Spinal cord (tissue), 10 donors: ENCODE data around the gene CPLANE1. TPM values are rescaled to one million over a fixed set of nuclear protein-coding genes. Genes with fewer than 3 reads are reported as not detected.
A peak's percentile ranks its signal among the peaks of the same experiment; 100 is the strongest.

Source experiments
- DNase-seq, 6 donors: peaks; one replicate each; pipeline versions ENCODE4 v3.0.0 to v3.0.0-alpha.2; 2013 to 2015; ENCODE audit warnings: low spot score in 6 of 6, low read depth in 4 of 6
- H3K27ac ChIP-seq: one replicate; pipeline ENCODE4 v1.5.1; 2013; ENCODE audit warnings: low read depth, low read length, control low read depth
- H3K27me3 ChIP-seq: one replicate; pipeline ENCODE4 v1.6.1; 2013; ENCODE audit warnings: low read length; ENCODE audit not compliant: control insufficient read depth, insufficient read depth
- H3K36me3 ChIP-seq: one replicate; pipeline ENCODE4 v1.6.1; 2013; ENCODE audit warnings: low read length; ENCODE audit not compliant: control insufficient read depth, insufficient read depth
- H3K4me1 ChIP-seq: one replicate; pipeline ENCODE4 v1.6.1; 2013; ENCODE audit warnings: low read length; ENCODE audit not compliant: control insufficient read depth, insufficient read depth
- H3K4me3 ChIP-seq: one replicate; pipeline ENCODE4 v1.5.1; 2013; ENCODE audit warnings: low read depth, low read length, control low read depth
- H3K9me3 ChIP-seq: one replicate; pipeline ENCODE4 v1.6.1; 2013; ENCODE audit warnings: low read length; ENCODE audit not compliant: control insufficient read depth, insufficient read depth
- WGBS: methylation state at CpG from one replicate; pipeline ENCODE4 v1.1.5; 2013; ENCODE audit warnings: missing lambda C conversion rate; ENCODE audit not compliant: insufficient coverage; 5-methylcytosine and 5-hydroxymethylcytosine counted together
- polyA plus RNA-seq, 2 donors: library from polyadenylated mRNA; unstranded; fragments of 120-200 nt; gene quantifications; one replicate each; pipeline ENCODE4 v1.2.1, GENCODE V29; 2013; ENCODE audit not compliant: insufficient read length in 2 of 2
- total RNA-seq, 2 donors: library from RNA; depleted of rRNA in 1 of 2; stranded (reverse); fragments of 120-200 nt in 1 of 2; fragments of >200 nt in 1 of 2; gene quantifications; one replicate each; pipeline versions ENCODE4 v1.2.3 to v1.2.4, GENCODE V29; 2013 to 2014
- donor health status: healthy.

CPLANE1 gene
- total and polyA plus RNA-seq, 4 donors: 35.4 to 72.8 (median 48.6) TPM

GRCh38 chr5:37189355-37189754, 59.8 kb downstream of the CPLANE1 start:
- H3K27me3 ChIP-seq: no peaks in the 10 kb centered on the region
- no peaks in the 10 kb centered on the region for H3K4me1 ChIP-seq
- 100% methylated on average over 2 of the region's 4 CpGs for WGBS
- no peak overlapping the region for H3K4me3 ChIP-seq
- H3K27ac ChIP-seq: no peak overlapping the region
- DNase-seq: no peak
- peaks cover 34% of the 10 kb centered on the region for H3K36me3 ChIP-seq
- H3K9me3 ChIP-seq: no peaks in the 10 kb centered on the region

GRCh38 chr5:37187465-37187977, 61.7 kb downstream of the CPLANE1 start:
- Histone ChIP-seq H3K27me3 (no peaks in the 10 kb centered on the region), H3K4me3 (no peak overlapping the region), H3K4me1 (no peaks in the 10 kb centered on the region), H3K36me3 (peaks cover 19% of the 10 kb centered on the region), H3K9me3 (no peaks in the 10 kb centered on the region), H3K27ac (no peak overlapping the region)
- DNase-seq: no peak
- 93% methylated on average over 2 of the region's 3 CpGs for WGBS

- DNase-seq: no peak
- H3K4me1 ChIP-seq: no peaks in the 10 kb centered on the region
- H3K4me3 ChIP-seq: no peak overlapping the region
- peaks cover 9% of the 10 kb centered on the region for H3K36me3 ChIP-seq
- H3K27ac ChIP-seq: no peak overlapping the region
- no peaks in the 10 kb centered on the region for H3K27me3 ChIP-seq
- H3K9me3 ChIP-seq: no peaks in the 10 kb centered on the region
- 94% methylated on average over 2 of the region's 4 CpGs for WGBS
Measured at GRCh38 chr5:37184748-37185364, 64.3 kb downstream of the CPLANE1 start.

DNA sequence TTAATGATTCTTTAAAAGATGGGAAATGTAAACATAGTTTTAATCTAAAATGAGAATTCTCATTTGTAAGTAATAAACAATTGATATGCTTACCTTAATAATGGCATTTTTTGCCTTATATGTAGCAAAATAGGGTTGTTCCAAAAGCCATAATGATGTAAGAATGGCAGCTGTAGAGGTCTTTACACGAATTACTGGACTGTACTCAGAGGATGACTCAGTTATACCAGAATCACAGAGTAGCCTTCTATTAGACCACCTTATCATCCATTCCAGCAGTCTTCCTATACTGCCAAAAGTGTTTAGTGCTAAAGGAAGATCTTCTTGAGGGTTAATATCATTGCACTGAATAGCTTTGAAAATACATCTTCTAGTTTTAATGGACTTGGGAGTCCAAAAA, 66.5 kb downstream of the CPLANE1 start:
- WGBS: no CpG with 5 or more reads among the region's 1 CpG
- peaks cover 15% of the 10 kb centered on the region for H3K36me3 ChIP-seq
- DNase-seq: no peak

DNA sequence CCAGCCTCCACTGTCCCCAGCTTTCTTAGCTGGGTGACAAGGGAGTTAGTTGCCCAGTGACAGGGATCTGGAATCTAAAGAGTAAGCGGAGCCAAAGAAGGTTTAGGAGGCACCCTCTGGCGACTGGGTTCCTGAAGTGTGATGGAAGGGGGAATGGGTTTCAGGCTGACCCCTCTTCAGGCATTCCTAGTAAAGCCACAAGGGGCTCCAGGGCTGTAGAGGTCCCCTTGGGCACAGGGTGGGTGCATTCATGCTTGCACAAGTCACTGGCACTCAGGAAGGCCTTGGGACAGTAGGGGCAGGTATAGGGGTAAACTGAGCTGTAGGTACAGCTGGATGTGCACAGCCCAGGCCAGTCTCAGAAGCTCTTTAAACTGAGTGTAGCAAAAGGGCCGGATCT, 74.2 kb downstream of the CPLANE1 start:
- DNase-seq: peak in 1 of 6 donors; percentile 1
- Histone ChIP-seq H3K27ac (no peak overlapping the region), H3K36me3 (peaks cover 52% of the 10 kb centered on the region), H3K9me3 (no peaks in the 10 kb centered on the region), H3K4me3 (no peak overlapping the region), H3K4me1 (no peaks in the 10 kb centered on the region), H3K27me3 (no peaks in the 10 kb centered on the region)
- WGBS: 73% methylated on average over 3 of the region's 3 CpGs

More for the DNA sequence above, 66.5 kb downstream of the CPLANE1 start:
- H3K27me3 ChIP-seq: no peaks in the 10 kb centered on the region
- H3K4me3 ChIP-seq: no peak overlapping the region
- H3K27ac ChIP-seq: no peak overlapping the region
- H3K4me1 ChIP-seq: no peaks in the 10 kb centered on the region
- H3K9me3 ChIP-seq: no peaks in the 10 kb centered on the region

GRCh38 chr5:37172957-37173356, 76.2 kb downstream of the CPLANE1 start:
- no CpG with 5 or more reads among the region's 2 CpGs for WGBS
- Histone ChIP-seq H3K27ac (no peak overlapping the region), H3K36me3 (peaks cover 51% of the 10 kb centered on the region)

DNA sequence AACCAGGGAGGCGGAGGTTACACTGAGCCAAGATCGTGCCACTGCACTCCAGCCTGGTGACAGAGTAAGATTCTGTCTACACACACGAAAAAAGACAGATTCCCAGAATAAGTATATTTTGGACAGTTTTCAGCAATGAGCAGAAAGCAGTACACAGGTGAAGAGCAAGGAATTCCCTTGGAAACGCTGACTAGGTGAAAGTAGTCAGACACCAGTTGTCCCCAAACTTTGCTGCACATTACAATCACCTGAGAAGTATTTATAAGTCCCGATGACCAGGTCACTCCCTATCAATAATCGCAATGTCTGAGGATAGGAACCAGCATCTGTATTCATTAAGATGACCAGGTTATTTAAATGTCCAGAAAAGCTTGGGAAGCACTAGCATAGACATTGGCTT, 78.3 kb downstream of the CPLANE1 start:
- whole genome bisulfite sequencing: 100% methylated on average over 5 of the region's 6 CpGs
- Histone ChIP-seq H3K27ac (no peak overlapping the region), H3K36me3 (peaks cover 44% of the 10 kb centered on the region), H3K9me3 (no peaks in the 10 kb centered on the region), H3K27me3 (no peaks in the 10 kb centered on the region), H3K4me3 (no peak overlapping the region), H3K4me1 (no peaks in the 10 kb centered on the region)
- DNase-seq: no peak

More at GRCh38 chr5:37172957-37173356, 76.2 kb downstream of the CPLANE1 start:
- H3K27me3 ChIP-seq: no peaks in the 10 kb centered on the region
- no peaks in the 10 kb centered on the region for H3K9me3 ChIP-seq
- H3K4me3 ChIP-seq: no peak overlapping the region
- no peaks in the 10 kb centered on the region for H3K4me1 ChIP-seq
- no peak for DNase-seq

DNA sequence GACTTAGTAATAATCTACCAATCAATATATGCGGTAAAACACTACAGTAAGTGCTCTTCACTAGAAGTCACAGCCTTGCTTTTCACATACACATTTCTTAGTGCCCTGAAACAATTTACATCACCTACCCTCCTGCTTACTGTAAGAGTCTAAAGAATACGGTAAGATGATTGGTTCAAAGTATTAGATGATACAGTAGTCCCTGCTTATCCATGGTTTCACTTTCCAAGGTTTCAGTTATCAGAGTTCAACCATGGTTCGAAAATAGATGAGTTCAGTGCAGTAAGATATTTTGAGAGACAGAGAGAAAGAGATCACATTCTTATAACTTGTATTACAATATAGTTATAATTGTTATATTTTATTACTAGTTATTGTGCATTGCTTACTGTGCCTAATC, 83.0 kb downstream of the CPLANE1 start:
- no CpG with 5 or more reads among the region's 3 CpGs for WGBS
- Histone ChIP-seq H3K36me3 (peaks cover 20% of the 10 kb centered on the region), H3K4me3 (no peak overlapping the region)

GRCh38 chr5:37165761-37166160, 83.4 kb downstream of the CPLANE1 start:
- no peak for DNase-seq
- no peaks in the 10 kb centered on the region for H3K9me3 ChIP-seq
- H3K36me3 ChIP-seq: peaks cover 18% of the 10 kb centered on the region
- no CpG with 5 or more reads among the region's 1 CpG for WGBS
- no peak overlapping the region for H3K4me3 ChIP-seq
- no peak overlapping the region for H3K27ac ChIP-seq
- H3K4me1 ChIP-seq: no peaks in the 10 kb centered on the region
- no peaks in the 10 kb centered on the region for H3K27me3 ChIP-seq

More for the DNA sequence above, 83.0 kb downstream of the CPLANE1 start:
- DNase-seq: no peak
- H3K27me3 ChIP-seq: no peaks in the 10 kb centered on the region
- H3K27ac ChIP-seq: no peak overlapping the region
- no peaks in the 10 kb centered on the region for H3K9me3 ChIP-seq
- no peaks in the 10 kb centered on the region for H3K4me1 ChIP-seq

DNA sequence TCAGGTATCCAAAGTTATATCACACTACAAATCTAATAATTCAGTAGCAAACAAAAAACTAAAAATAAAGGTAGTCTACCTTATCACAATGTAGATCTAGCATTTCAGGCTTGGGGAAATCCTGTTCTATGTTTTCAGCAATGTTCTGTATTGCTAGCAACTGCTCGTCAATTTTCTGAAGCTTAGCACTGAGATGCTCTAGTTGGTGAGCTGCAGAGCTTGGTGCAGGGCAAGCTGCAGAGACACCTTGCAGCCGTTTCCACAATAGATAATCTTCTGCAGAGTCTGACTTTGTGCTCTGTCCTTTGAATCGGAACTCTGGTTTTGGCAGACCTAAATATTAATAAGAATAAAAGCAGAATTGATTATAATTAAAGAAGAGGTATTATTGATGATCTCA, 95.5 kb downstream of the CPLANE1 start:
- no peaks in the 10 kb centered on the region for H3K9me3 ChIP-seq
- no peaks in the 10 kb centered on the region for H3K4me1 ChIP-seq
- DNase-seq: no peak
- peaks cover 34% of the 10 kb centered on the region for H3K36me3 ChIP-seq
- H3K27ac ChIP-seq: no peak overlapping the region
- no peak overlapping the region for H3K4me3 ChIP-seq
- WGBS: 94% methylated on average over 2 of the region's 3 CpGs
- no peaks in the 10 kb centered on the region for H3K27me3 ChIP-seq
